Activated naive CD4-positive, alpha-beta T cell treated with anti-CD3 and anti-CD28 coated beads for 36 hours (primary cell): ENCODE data around the gene KCNQ1OT1. TPM values are rescaled to one million over a fixed set of nuclear protein-coding genes. Genes with fewer than 3 reads are reported as not detected.

Source experiments
- CTCF ChIA-PET: fragments of 350-600 bp; sonication (Branson Sonifier 250); formaldehyde crosslinking; loops from one replicate; lab custom pipeline; 2021; ENCODE audit warnings: antibody characterized with exemption; lab: Charles Lee
- DNase-seq: peaks from one replicate; pipeline ENCODE4 v3.0.0-alpha.2; 2020
- H3K27ac Mint-ChIP-seq: one replicate; pipeline ENCODE4 v1.8.0; 2021; ENCODE audit warnings: mild to moderate bottlenecking, mixed read lengths
- H3K27me3 Mint-ChIP-seq: one replicate; pipeline ENCODE4 v1.8.0; 2021; ENCODE audit warnings: low read depth, mixed read lengths
- H3K36me3 Mint-ChIP-seq: one replicate; pipeline ENCODE4 v1.8.0; 2021; ENCODE audit warnings: low read depth, mixed read lengths
- H3K4me1 Mint-ChIP-seq: one replicate; pipeline ENCODE4 v1.8.0; 2021; ENCODE audit warnings: low read depth, mixed read lengths
- H3K4me3 Mint-ChIP-seq: one replicate; pipeline ENCODE4 v1.8.0; 2021; ENCODE audit warnings: mild to moderate bottlenecking, moderate library complexity, mixed read lengths
- H3K9me3 Mint-ChIP-seq: one replicate; pipeline ENCODE4 v1.8.0; 2021; ENCODE audit warnings: mixed read lengths
- intact Hi-C: fragments of 100-400 bp; cut with micrococcal nuclease; formaldehyde crosslinking; loops from one replicate; pipeline ENCODE4 v1.15.1; 2023
- total RNA-seq, 2 experiments: library from RNA; stranded (reverse); gene quantifications; one replicate each; pipeline ENCODE4 v1.2.3, GENCODE V29; 2021

The KCNQ1OT1 gene
- total RNA-seq, 2 experiments from 2014 or later: 0.17 to 0.20 TPM

DNA sequence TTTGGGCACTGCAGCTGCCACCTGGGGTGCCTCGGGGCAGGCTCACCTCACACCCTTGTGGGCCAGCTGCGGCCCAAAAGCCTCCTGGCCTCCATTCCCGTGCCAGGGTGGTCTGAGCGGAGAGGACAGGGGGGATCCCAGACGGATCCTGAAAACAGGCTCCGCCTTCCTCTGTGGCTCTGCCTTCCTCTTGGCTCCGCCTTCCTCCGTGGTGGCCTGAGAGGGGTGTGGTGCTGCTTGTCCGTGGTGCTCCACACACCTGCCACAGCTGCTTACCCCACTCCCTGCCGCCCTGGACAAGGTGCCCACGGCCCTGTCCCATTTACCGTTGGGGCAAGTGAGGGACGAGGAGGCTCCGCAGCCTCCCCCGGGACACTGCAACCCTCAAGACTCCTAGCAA, 23.2 kb upstream of the KCNQ1OT1 start:
- Mint-ChIP-seq H3K27ac (no peak overlapping the region), H3K4me1 (no peaks in the 10 kb centered on the region), H3K9me3 (no peaks in the 10 kb centered on the region), H3K4me3 (no peak overlapping the region), H3K27me3 (no peaks in the 10 kb centered on the region), H3K36me3 (no peaks in the 10 kb centered on the region)
- intact Hi-C loops: no loop called here
- no peak for DNase-seq
- CTCF ChIA-PET: interaction anchor here (0.6 to 1.1 kb wide), 2 partner anchors 207 to 314 kb away, joined by 3 to 6 read pairs; no protein-coding TSS in a partner anchor

DNA sequence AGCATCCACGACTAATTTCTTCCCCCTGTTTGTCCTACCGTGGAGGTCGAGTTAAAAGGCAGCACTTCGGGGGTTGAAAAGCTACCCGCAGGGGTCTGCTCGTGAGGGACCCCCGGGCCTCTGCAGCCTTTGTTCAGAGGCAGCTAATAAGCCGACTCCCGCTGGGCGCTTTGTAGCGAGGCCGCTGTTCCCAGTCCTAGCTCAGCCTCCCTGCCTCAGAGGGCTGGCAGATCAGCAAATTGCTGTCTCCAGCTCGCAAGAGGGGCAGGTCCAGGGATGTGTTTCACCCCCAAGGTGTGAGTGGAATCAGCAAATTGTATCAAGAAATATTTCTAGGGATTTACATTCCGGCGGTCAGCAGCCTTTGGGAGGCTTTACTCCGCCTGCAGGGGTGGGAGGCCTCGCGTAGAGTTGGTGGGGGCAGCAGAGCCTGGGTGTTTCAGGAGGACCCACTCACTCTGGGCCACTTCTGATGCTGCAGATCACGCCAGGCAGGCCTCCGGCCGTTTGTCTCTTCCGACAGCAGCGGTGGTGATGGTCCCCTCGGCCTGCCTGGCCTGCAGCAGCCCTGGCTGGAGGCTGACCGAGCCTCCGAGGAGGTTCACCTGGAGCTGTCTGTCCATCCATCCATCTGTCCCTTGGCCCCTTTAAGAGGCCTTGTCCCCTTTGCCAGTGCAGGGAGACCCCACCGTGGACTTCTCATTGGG, 21.6 kb upstream of the KCNQ1OT1 start:
- H3K4me3 Mint-ChIP-seq: no peak overlapping the region
- DNase-seq: no peak
- CTCF ChIA-PET: interaction anchor here (1.1 kb wide), 1 partner anchor 209 kb away, joined by 3 read pairs; no protein-coding TSS in a partner anchor
- H3K27me3 Mint-ChIP-seq: no peaks in the 10 kb centered on the region
- no peaks in the 10 kb centered on the region for H3K36me3 Mint-ChIP-seq
- no peaks in the 10 kb centered on the region for H3K4me1 Mint-ChIP-seq
- H3K27ac Mint-ChIP-seq: no peak overlapping the region
- no peaks in the 10 kb centered on the region for H3K9me3 Mint-ChIP-seq
- intact Hi-C loops: no loop called here

DNA sequence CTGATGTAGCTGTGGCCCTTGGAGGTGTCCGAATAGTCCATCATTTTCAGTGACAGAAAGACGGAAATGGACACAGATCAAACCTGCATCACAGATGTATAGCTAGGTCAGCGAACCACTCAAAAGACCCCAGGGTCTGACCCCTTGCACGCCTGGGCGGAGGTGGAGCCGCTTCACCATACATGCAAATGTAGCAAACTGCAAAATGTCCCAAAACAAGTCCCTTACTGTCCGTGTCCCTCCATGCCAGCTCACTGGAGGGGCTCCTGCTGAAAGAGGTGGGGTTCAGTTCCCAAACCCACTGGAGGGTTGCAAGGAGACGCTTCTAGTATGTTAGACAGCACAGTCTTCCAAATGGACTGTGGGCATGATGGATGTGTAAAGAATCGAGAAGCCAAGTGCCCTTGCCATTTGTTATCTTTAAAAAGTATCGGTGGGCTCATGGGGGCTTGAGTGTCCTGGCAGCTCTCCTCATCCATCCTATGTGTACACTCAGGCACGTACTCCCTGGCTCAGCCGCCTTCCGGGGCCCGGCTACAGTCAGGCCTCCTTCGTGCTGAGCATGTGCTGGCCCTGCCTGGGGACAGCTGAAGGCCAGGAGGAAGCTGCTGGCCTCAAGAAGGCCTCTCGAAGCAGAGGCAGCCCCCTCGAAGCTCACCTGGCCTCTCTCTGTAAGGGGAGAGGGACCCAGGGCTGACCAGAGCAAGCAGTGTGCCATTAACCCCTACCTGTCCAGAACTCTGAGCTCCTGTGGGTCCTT, 20.2 kb upstream of the KCNQ1OT1 start:
- Mint-ChIP-seq H3K4me1 (no peaks in the 10 kb centered on the region), H3K27ac (no peak overlapping the region), H3K9me3 (no peaks in the 10 kb centered on the region), H3K4me3 (no peak overlapping the region), H3K36me3 (no peaks in the 10 kb centered on the region), H3K27me3 (no peaks in the 10 kb centered on the region)
- CTCF ChIA-PET: interaction anchor here (0.6 kb wide), 1 partner anchor 167 kb away, joined by 3 read pairs; no protein-coding TSS in a partner anchor
- DNase-seq: no peak
- intact Hi-C loops: no loop called here

DNA sequence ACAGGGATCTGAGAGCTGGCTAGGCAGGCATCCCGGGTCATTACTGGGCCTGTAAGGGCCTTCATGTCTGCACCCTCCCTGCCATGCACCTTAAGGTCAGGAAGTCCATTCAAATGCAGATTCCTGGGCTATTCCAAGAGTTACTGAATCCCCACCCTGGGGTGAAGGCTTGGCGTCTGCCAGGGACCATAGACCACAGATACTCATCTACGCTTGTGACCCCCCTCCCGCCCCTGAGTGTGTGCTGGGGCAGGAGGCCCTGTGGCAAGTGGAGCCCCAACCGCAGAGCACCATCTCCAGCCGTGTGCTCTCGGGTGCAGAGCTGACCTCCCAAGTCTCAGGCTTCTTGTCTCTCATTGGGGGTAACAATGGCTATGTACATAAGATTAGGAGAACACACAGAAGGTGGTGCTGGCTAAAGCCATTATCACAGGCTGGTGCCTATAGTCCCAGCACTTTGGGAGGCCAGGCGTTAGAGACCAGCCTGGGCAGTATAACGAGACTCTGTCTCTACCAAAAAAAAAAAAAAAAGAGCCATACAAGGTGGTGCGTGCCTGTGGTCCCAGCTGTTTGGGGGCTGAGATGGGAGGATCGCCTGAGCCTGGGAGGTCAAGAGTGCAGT, 19.1 kb upstream of the KCNQ1OT1 start:
- Mint-ChIP-seq H3K4me3 (no peak overlapping the region), H3K9me3 (no peaks in the 10 kb centered on the region), H3K36me3 (no peaks in the 10 kb centered on the region), H3K27ac (no peak overlapping the region), H3K4me1 (no peaks in the 10 kb centered on the region), H3K27me3 (no peaks in the 10 kb centered on the region)
- DNase-seq: no peak
- CTCF ChIA-PET: interaction anchor here (0.7 kb wide), 1 partner anchor 450 kb away, joined by 3 read pairs; no protein-coding TSS in a partner anchor
- intact Hi-C loops: no loop called here

DNA sequence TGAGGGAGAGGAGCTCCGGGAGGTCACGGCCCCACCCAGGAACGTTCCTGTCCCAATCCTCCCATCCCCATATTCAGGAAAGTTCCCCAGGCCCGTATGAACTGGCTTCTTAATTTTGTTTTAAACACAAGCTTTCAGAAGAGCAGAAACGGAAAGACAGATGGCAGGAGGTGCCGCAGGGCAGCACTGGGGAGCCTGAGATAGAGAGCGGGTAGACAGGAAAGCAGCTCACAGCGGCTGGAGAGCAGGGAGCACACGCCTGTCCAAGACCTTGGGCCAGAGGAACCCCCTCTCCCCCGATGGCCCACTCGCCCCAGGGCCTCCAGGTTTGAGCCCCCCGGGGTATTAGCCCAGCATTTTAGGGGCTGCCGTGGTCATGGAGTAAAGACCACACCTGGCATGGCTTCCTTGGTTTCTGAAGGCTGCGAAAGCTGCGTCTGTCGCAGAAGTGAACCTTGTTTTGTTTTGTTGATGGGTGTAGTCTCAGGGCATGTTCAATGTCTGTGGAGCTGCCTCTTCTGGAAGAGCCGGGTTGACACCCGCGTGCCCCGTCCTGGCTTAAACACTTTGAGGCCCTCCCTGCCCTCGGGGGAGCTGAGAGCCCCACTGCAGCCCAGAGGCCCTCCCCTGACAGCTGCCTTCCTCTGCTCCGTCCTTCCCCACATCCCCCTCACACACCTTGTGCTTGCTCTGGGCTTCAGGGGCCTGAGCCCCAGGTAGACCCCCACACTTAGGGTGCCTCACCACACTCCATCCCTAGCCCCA, 17.9 kb upstream of the KCNQ1OT1 start:
- Mint-ChIP-seq H3K27me3 (no peaks in the 10 kb centered on the region), H3K27ac (no peak overlapping the region), H3K4me3 (no peak overlapping the region), H3K4me1 (no peaks in the 10 kb centered on the region), H3K9me3 (no peaks in the 10 kb centered on the region), H3K36me3 (no peaks in the 10 kb centered on the region)
- no peak for DNase-seq
- intact Hi-C loops: no loop called here
- CTCF ChIA-PET: no interaction called here

DNA sequence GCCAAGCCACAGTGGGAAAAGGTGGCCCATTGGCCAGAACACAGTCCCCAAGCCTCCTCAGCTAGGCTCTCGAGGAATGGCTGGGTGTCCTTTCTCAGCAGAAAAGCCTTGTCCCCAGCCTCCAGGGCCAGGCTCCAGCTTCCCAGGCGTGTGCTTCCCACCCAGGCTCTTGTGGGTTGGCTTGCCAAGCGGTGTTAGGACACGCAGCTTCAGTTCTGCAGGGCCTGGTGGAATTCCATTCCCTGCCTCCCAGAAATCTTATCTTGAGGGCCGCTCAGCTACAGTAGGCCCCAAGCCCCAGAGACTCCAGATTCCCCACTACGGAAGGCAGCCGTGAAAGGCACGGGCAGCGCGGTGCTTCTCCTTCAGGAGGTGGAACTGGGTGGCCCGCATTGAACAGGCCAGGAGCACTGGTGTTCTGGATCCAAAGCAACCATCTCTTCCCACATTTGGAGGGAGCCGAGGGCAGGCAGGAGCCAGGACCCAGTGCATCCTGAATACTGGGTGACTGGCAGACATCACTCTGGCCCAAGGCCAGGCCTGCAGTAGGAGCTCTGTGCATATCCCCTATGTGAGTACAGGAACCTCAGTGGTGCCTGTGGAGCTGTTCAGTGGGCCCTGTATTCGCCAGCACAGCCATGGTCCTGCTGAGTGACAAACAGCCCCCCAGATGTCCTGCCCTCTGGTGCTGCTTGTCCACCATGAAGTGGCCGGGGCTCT, 16.7 kb upstream of the KCNQ1OT1 start:
- intact Hi-C loops: no loop called here
- H3K27ac Mint-ChIP-seq: no peak overlapping the region
- CTCF ChIA-PET: no interaction called here
- H3K9me3 Mint-ChIP-seq: no peaks in the 10 kb centered on the region
- no peaks in the 10 kb centered on the region for H3K36me3 Mint-ChIP-seq
- DNase-seq: no peak
- no peak overlapping the region for H3K4me3 Mint-ChIP-seq
- no peaks in the 10 kb centered on the region for H3K4me1 Mint-ChIP-seq
- H3K27me3 Mint-ChIP-seq: no peaks in the 10 kb centered on the region

DNA sequence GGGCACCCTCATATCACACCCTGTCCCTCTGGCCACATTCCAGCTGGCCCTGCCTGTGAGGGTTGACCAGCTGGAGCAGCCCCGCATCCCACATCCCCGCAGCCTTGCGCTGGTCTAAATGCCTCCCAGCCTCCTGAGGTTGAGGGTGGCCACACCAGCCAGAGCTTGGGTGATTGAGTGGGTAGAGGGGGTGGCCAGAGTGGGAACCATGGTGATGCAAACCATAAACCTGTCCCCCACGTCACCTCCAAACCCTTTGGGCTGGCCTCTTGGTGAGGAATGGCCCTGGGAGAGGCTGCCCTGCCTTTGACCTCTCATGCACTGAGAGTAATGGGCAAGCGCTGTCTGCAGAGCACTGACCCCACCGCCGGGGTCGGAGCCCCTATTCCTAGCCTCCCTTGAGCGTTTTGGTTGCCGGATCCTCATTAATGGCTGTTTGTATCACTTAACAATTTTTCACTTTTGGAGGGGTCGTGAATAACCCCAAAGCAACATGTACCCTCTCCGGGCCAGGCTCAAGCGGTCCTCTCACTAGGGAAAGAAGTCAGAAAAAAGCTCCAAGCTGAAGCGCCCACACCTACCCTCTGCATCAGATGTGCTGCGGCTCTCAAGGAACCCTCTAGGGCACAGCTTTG, 16.0 kb upstream of the KCNQ1OT1 start:
- Mint-ChIP-seq H3K36me3 (no peaks in the 10 kb centered on the region), H3K4me3 (no peak overlapping the region), H3K27me3 (no peaks in the 10 kb centered on the region), H3K4me1 (no peaks in the 10 kb centered on the region), H3K27ac (no peak overlapping the region), H3K9me3 (no peaks in the 10 kb centered on the region)
- CTCF ChIA-PET: no interaction called here
- intact Hi-C loops: no loop called here
- no peak for DNase-seq

DNA sequence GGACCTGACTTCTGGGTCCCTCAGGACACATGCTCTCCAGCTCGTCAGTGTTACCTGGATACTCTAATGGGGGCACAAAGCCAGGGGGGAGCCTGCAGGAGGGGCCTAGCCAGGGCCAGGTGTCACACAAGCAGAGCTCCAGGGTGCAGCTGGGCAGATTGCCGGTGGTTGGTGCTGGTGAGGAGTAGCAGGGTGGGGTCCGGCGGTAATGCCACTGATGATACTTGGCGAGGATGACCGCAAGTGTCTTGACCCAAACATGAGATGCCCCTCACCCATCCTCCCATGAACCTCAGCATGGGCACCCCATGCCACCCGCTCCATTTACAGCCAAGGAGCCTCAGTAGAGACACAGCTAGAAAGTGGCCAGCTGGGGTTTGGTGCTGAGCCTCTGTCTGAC, 15.1 kb upstream of the KCNQ1OT1 start:
- no peak for DNase-seq
- no peaks in the 10 kb centered on the region for H3K27me3 Mint-ChIP-seq
- CTCF ChIA-PET: no interaction called here
- no peaks in the 10 kb centered on the region for H3K36me3 Mint-ChIP-seq
- intact Hi-C loops: no loop called here
- no peak overlapping the region for H3K4me3 Mint-ChIP-seq
- no peak overlapping the region for H3K27ac Mint-ChIP-seq
- H3K4me1 Mint-ChIP-seq: no peaks in the 10 kb centered on the region
- no peaks in the 10 kb centered on the region for H3K9me3 Mint-ChIP-seq

DNA sequence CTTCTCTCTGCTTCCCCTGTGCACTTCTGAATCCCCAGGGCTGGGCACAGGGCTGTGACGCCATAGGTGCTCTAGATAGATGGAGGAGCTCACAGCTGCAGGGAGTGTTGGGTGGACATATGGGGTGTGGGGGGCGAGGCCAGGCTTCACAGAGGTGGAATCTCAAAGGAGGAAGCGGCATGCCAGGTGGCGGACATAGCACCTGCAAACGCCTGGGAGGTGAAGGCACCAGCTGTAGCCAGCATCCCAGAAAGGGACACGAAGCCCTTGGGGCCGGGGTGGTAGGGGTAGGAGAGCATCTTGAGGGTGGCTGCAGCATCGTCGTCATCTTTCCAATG, 14.6 kb upstream of the KCNQ1OT1 start:
- CTCF ChIA-PET: no interaction called here
- H3K27me3 Mint-ChIP-seq: no peaks in the 10 kb centered on the region

DNA sequence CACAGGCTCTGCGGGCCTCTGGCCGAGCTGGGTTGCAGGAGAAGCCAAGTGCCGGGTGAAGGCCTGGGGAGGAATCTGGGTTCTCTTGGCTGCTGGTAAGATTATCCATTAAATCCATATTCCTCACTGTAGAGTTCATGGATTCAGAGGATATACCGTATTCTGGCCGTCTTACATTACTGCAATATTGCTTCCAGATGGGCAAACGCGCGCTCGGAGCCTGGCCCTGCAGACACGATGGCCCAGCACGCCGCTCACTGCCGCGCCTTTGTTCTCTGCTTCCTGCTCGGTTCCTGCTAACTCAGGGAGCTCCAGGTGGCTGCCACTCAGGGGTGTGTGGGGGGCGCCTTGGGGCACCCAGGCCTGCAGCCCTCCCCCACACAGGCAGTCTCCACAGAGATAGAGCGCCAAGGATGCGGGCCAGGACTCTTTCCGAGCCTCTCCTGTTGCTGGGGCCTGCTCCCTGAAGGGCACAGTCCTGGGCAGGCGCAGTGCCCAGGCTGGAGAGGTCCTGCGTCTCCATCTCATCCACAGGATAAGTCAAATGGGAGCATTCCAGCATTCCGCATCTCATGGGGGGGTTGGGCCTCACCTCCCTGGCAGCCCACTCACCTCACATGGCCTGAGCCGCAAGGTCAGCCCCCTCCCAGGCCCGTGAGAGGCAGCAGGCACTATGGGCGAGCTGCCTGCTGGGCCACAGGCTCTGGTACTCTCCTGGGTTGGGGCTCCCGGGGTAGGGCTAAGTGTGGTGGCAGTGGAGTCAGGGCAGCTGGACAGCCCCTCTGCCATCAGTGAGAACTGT, 14.1 kb upstream of the KCNQ1OT1 start:
- DNase-seq: no peak
- no peaks in the 10 kb centered on the region for H3K4me1 Mint-ChIP-seq
- H3K9me3 Mint-ChIP-seq: peaks cover 4% of the 10 kb centered on the region
- H3K4me3 Mint-ChIP-seq: no peak overlapping the region
- H3K36me3 Mint-ChIP-seq: peaks cover 6% of the 10 kb centered on the region
- H3K27ac Mint-ChIP-seq: no peak overlapping the region
- no peaks in the 10 kb centered on the region for H3K27me3 Mint-ChIP-seq
- CTCF ChIA-PET: no interaction called here
- intact Hi-C loops: no loop called here

More for the DNA sequence above, 14.6 kb upstream of the KCNQ1OT1 start:
- no peaks in the 10 kb centered on the region for H3K4me1 Mint-ChIP-seq
- no peak overlapping the region for H3K4me3 Mint-ChIP-seq
- DNase-seq: no peak
- peaks cover 4% of the 10 kb centered on the region for H3K9me3 Mint-ChIP-seq
- H3K36me3 Mint-ChIP-seq: peaks cover 4% of the 10 kb centered on the region
- intact Hi-C loops: no loop called here
- H3K27ac Mint-ChIP-seq: no peak overlapping the region

DNA sequence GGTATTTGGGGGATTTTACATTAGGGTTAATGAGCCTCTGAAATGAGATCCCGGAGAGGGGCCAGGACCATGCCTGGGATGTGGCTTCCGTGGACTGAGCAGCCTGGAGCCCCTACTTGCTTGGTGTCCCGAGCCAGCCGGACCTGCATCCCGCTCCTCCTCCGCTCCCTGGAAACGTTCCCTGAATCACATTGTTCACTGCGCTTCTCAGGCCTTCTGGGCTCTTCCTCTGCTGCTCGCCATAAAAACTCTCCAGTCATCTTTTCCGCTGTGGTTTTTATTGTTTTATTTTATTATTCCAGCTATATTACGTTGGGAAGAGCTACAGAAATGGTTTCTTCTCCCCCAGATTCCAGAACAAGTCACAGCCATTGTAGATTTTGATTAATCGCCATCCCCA, 13.3 kb upstream of the KCNQ1OT1 start:
- no peak overlapping the region for H3K27ac Mint-ChIP-seq
- H3K36me3 Mint-ChIP-seq: peaks cover 6% of the 10 kb centered on the region
- intact Hi-C loops: no loop called here
- no peak for DNase-seq
- H3K9me3 Mint-ChIP-seq: peaks cover 4% of the 10 kb centered on the region
- no peak overlapping the region for H3K4me3 Mint-ChIP-seq
- no peaks in the 10 kb centered on the region for H3K4me1 Mint-ChIP-seq
- CTCF ChIA-PET: no interaction called here
- no peaks in the 10 kb centered on the region for H3K27me3 Mint-ChIP-seq
